ENCODE measurements around the gene RAB44. TPM values are rescaled to one million over a fixed set of nuclear protein-coding genes. Genes with fewer than 3 reads are reported as not detected.

Gene RAB44
- total RNA-seq, 1 experiment from 2014 or later, result not detected

DNA sequence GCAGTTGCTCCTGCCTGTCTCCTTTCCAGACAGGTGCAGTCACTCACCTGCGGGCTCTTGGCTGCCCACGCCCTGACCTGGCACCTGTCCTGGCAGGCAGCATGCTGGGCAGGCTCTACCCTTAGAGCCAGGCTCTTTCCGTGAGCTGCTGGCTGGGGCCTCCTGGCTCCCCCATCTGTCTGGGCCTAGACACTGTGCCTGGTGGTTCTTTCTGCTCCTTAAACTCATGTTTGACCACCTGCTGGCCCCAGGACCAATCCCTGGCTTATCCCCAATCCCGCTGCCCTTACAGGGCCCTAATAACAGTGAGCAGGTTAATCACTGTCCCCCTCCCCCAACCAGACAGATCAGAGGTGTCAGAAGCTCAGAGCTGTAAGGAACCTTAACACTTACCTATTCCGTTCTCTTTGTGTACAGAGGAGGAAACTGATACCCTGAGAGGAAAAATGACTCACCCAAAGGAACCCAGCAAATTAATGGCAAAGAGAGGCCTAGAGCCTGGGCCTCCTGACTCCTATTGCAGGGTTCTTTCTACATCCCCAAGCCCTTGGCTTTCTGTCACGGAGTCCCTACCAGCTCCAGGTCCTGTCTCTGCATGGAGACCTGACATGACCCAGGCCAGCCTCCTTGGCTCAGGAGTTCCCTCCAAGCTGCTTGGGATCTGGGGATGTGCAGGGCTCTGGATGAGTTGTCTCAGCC, 54.7 kb downstream of the RAB44 start:
- peak; percentile 56 for DNase-seq (ENCODE audit: low read depth)

DNA sequence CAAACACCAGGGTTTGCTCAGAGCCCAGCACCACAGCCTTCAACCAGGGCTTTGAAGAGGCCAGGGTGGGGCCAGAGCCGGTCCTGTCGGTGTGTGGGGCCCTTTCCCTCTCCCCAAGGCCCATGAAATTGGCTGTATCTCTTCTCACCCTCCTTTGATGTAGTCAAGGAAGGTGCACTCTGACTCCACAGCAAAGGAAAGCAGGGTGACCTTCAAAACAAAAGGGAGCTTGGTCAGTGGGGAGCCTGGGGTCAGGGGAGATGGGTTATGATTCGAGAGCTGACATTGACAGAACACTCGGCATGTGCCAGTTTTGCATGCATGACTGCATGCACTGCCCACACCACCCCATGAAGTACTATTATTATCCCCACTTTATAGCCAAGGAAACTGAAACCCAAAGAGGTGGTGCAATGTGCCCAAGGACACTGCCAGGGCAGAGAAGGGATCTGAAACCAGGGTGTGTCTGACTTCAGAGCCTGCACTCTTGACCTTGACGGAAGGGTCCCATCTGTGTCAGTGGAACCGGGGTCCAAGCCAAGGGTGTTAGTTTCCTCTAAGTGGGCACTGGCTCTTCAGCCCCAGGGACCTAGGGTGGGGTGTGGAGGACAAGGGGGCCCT, 55.4 kb downstream of the RAB44 start:
- DNase-seq (ENCODE audit: low read depth), result peak; percentile 39

DNA sequence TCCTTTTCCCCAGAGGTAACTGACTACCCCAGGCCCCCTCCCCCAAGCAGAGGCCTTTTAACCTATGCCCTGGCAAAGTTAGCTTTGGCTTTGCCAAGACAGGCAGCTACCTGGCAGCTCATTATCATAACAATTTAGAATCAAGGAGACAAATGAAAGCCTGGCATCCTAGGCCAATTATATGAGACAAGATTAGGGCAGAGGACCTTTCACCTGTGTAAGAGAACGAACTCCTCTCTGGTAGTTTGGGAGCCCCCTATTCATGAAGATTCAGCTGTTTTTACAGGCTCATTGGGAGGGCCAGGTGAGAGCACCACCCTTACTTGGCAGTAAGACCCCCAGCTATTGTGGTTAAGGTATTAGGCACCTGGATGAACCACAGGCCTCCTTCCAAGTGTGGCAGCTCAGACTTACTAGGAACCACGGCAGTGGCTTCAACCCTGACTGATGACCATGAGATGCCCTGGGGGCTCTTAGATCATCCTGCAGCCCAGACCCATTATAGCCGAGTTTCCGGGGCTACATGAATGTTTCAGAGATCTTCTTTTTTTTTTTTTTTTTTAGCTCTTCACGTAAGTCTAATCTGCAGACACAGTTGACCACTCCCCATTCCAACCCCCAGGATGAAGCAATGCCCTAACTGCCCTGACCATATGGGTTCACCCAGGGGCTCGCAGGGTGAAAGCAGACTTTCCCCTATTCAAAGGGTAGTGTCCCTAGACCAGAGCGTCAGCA, 56.2 kb downstream of the RAB44 start:
- peak; percentile 92 for DNase-seq (ENCODE audit: low read depth)

DNA sequence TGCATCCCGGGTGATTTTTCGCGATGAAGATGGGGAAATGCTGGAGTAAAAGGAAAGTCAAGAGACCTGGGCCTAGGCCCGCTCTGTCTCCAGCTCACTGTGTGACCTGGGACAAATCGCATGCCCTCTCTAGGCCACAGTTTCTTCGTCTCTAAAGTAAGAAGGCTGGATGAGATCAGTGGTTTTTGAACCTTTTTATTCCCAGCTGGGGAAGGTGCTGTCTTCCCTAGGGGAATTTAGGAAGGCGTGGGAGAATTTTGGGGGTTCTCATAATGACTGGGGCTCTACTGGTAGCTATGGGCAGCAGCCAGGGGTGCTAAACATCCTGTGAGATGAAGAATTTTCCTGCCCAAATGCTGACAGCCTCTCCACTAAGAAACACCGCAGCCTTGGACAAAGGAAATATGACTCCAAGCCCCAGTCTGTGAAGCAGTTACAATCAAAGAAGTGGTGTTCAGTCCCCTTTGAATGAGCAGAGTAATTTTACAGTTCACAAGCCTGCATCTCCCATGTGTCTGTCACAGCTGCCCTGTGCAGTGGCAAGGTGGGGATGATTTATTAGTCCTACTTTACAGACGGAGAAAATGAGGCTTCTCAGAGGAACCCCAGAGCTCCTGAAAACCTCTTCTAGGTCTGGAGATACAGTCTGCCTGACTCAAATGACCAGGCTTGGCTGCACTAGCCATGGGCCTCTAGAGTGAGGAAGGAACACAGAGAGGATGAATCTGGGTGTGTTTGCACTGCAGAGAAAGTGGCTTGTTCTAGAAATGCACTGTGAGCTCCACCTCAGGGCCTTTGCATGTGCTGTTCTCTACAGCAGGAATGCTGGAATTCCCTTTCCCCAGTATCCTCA, 57.2 kb downstream of the RAB44 start:
- peak; percentile 30 for DNase-seq (ENCODE audit: low read depth)

DNA sequence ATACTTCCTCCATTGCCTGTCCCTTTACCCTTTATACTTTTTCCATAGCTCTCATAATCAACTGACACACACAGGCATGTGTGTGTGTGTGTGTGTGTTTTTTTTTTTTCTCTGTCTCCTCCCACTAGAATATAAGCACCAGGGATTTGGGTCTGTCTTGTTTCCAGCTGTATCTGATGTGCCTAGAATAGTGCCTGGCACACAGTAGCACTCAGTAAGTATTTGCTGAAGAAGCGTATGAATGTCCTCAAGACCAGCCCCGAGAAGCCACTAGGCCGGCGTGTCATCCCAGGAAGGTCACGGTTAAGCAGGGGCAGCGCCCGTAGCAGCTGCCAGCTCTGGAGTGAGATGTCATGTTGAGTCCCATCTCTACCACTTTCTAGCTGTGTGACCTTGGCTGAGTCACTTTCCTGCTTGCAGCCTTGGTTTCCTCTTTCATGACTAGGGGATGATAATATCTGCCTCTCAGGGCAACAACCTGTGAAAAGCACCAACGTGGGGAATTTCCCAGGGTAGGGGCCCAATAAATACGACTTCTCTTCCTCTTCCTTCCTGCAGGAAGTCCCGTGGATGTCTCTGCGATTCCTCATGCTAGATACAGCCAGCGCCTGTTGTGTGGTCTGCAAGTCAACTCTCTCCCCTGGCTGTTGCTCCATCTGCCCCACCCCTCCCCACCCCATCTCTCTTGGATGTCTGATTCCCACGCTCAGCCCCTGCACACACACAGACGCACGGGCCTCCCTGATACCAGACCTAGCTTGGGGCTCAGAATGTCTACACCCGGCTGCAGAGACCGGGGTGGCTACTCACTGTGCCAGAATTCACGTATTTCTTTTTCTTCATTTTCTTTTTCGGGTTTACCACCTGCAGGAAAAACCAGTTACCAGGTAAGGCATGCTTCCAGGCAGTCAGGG, 58.1 kb downstream of the RAB44 start:
- DNase-seq (ENCODE audit: low read depth), result peak; percentile 82

DNA sequence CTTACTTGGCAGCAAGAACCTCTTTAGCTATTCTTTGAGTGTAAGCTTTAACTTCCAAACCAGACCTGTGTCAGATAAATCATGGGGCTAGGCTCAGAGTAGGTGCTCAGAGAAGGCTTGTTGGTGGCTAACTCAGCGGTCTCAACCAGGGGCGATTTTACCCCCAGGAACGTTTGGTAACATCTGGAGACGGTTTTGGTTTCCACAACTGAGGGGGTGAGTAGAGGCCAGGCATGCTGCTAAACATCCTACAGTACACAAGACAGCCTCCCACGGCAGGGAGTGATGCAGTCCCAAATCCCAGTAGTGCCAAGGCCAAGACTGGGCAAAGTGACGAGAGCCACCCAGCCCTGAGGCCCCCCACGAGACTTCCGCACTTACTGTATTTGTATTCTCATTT, 59.2 kb downstream of the RAB44 start:
- DNase-seq (ENCODE audit: low read depth), result no peak

DNA sequence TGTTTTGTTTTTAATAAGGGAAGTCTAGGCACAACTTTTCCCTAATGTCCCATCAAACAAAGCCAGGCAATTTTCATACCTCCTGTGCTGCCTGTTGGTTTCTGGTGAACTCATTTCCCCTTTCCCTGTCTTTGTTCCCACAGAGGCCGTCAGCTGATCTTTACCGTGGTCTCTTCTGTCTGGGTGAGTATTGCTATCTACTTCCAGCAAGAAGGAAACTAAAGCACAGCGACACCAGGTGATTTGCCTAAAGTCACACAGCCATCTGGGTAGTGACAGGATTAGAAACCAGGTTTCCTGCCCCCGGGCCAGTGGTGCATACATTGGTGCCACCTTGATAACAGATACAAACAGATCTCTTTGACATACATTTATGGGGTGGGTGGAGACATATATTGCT, 59.6 kb downstream of the RAB44 start:
- DNase-seq (ENCODE audit: low read depth), result no peak

DNA sequence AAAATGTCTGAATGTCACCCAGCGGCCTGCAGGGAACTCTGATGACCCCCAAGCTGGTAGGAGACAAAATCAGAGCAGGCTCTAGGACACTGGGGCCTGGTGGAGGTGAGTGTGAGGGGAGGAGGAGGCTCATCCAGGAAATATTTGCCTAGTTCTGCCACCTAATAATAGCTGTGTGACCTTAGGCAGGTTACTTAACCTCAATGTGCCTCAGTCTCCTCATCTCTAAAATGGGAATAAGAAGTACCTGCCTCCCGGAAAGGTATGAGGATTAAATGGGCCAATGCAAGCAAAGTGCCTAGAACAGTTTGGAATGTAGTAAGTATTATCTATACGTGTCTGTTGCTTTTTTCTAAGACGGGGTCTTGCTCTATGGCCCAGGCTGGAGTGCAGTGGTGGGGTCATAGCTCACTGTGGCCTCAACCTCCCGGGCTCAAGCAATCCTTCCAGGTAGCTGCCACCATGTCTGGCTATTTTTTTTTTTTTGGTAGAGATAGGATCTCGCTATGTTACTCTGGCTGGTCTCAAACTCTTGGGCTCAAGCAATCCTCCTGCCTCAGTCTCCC, 60.4 kb downstream of the RAB44 start:
- no peak for DNase-seq (ENCODE audit: low read depth)

DNA sequence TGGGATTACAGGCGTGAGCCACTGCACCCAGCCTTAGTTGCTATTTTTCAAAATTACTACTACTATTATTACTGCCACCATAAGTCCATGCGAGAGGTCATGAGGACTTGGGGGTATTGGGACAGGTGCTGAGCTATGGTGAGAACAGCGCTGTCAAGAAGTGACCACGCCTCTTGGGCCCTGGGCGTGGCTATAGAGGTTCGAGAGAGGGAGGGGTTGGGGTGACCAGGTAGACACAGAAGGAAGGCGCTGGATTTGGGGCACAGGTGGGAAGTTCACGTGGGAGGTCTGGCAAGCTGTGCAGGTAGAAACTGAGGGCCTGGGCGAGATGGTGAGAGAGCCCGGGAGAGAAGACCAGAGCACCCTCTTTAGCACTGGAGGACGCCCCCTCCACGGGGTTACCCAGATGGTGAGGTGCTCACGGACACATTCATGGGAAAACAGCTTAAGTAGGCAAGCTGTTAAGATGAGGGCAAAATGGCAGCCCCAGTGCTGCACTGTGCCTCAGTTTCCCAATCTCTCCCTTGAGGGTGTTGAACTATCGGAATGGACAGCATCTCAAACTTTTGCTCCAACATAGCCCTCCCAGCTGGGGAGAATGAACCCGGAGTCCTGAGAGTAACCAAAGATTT, 61.0 kb downstream of the RAB44 start:
- DNase-seq (ENCODE audit: low read depth), result no peak

DNA sequence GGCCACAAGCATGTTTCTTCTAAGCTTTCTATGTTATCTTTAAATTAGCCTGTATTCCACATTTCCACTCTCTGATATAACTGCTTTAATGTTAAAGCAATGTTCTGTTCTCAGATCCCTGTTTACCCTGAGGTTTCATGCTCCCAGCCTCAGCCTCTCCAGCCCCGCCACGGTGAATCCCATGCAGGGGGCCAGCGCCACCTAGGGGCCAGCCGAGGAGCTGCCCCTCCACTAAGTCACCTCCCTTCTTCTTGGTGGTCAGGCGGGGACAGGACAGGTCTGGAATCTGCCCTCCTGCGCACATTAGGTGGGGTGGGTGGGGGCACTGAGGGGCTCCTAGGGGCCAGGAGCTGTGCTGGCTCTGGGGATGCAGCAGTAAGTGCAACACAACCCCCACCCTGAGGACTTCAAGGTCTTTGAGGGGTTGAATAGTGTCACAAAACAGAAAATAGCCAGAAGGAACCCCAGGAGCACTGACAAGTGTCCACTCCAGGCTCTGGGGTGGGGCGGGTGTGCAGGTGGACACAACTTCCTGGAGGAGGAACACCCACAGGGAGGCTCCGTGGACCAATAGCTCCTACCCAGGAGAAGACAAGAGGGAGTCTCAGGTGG, 61.6 kb downstream of the RAB44 start:
- DNase-seq (ENCODE audit: low read depth), result peak; percentile 77

DNA sequence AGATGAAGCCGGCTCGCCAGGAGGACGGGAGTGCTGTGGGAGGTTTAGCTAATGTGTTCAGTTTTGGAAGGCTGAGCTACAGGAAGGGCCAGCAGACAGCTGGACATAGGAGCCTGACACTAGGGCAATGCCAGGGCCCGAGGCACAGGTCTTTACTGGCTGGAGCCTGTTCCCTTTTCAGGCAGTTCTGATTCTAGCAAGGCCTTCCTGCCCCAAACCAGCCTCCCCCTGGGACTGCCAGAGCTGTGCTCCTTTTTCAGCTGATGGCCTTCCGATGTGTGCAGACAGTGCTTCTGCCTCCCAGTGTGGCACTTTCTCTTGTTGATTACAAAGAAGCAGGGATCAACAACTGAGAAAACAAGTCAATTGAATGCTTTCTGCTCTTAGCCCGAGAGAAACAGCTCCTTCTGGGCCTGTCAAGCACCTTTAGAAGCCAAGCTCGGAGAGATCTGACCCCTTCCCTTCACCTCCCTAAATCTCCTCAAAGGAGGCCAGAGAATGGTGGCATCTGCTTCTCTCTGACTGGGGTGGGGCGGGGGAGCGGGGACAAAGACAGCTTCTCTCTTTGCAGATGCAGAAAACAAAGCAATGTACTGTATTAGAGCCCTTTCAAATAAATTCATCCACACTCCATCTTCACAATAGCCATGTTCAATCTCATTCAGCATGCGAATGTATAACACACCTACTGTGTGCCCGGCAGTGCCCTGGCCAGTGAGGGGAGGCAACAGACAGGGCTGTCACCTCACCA, 63.2 kb downstream of the RAB44 start:
- DNase-seq (ENCODE audit: low read depth), result no peak

DNA sequence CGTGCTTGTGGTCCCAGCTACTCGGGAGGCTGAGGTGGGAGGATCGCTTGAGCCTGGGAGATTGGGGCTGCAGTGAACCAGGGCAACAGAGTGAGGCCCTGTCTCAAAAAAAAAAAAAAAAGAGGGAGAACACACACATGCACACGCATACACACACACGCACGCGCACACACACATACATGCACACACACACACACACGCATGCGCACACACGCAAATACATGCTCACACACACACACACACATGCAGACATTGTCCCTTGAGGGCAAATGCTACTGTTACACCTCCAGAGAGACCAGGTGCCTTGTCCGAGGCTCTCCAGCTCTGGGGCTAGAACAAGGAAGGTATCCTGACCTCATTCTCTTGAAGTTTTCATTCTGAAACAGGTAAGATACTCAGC, 64.5 kb downstream of the RAB44 start:
- no peak for DNase-seq (ENCODE audit: low read depth)

DNA sequence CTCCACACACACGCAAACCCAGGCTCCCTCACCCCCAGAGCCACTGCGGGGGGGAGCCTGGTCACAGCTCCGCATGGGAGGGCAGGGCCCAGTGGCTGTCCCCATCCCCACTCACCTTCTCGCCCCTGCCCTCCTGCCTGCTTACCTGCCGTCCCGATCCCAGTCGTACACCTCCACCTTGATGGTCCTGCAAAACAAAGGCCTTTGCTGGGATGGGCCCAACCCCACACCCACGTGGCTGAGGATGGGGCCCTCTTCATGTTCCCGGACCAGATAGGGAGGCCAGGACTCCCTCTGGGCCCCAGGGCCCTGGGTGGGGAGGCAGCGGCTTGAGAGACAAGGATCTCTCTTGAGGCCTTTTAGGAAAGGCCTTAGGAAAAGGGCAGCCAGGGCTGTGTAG, 67.6 kb downstream of the RAB44 start:
- DNase-seq (ENCODE audit: low read depth), result no peak

DNA sequence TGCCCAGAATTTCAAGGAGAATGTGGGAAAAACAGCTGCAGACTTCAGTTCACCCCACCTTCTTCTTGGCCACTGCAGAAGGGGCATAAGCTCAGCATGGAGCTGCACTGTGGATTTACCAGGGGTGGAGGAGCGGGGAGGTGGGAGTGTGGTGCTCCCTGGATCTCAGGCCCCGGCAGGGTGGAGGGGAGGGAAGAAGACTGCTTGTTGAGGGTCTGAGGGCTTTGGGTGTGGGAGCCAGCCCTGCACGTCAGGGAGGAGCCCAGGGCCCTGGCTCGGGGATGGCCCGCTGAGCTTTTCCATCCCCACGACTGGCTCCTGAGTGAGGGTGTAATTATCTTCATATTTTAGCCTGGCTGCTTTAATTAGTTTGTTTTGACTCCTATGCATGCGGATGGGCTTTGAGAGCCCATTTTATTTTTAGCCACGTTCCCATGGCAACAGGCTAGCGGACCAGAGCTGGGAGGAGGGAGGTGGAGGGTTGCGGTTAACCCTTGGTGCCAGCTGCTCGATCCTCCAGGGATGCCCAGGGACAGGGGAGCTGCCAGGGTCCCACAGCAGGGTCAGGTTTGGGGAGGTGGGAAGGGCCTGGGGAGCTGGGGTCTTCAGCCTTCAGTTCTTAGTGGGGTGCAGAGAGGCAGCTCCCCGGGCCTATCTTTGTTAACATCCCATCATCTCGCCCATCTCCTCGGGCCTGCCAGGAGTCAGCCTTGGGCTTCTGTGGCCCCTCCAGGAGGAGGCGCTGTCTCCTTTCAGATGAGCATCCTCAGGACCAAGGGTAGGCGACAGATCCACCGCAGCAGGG, 68.2 kb downstream of the RAB44 start:
- peak; percentile 87 for DNase-seq (ENCODE audit: low read depth)

DNA sequence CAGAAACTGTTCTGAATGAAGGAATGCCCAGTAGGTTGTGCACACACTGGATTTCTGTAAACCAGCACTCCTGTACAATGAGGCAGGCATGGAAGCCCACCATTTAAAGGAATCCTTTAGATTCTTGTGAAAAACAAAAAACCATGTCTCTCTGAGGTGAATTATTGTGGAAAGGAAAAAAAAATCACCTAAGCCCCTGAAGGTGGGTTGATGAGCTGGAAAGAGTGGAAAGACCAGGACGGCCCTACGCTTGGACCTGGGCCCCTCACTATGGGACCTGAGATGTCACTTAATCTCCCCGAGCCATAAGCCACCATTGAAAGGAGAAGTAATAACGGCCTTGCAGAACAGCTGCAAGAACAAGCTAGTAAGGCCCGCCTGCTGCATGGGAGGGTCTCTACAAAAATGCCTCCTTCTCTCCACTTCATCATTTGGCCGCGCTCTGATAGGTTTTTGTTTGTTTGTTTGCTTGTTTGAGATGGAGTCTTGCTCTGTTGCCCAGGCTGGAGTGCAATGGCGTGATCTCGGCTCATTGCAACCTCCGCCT, 68.8 kb downstream of the RAB44 start:
- DNase-seq (ENCODE audit: low read depth), result no peak

DNA sequence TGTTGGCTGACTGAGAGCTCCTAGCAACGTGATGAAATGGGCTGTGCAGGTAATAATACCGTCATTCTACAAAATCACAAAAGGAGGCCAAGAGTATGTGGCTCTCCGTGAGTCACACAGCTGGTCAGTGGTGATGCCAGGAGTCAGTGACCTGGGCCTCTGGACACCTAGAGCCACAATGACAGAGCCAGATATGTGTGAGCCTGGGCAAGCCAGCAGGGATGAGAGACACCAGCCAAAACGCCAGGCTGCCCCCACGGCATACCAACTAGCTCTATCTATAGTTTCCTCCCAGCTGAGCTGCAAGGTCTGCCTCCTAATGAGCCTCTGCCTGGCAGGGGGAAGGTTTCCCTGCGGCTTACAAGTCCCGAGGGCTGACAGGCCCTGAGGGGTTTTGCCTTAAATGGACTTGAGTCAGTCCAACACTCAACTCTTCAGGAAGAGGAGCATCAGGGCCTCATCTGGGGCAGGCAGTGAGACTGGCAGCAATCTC, 71.6 kb downstream of the RAB44 start:
- DNase-seq (ENCODE audit: low read depth), result peak; percentile 98

DNA sequence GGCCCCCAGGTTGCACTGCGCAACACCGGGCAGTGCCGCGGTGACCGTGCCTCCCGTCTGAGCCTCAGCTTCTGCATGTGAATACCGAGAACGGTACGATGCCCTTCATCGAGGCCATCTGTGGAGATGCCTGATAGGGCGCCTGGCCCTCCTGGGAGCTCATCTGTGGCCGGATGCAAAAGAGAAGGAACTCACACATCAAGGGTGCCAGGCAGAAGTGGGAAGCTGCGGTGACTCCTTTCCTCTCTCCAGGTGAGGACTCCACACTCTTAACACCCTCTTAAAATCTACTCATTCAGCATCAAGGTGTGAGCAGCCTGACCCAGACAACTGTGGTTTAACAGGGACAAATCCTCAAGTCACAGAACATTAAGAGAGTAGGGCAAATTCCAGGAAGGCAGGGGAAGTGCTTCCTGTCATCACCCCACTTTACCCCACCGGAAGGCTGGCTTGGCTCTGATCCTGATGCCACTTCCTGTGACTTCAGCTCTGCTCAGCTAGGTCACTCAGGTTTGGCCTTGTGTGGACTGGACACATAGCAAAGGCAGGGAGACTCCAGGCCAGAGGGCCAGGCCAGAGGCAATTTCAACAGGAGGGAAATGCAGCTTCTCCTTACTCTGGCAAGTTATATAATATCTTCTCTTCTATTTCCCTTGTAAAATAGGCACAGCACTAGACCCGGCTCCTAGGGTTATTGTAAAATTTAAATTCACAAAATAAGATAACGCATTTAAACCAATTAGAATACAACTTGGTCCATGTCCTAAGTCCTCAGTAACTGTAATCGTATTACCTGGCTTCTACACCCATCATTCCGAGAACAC, 72.3 kb downstream of the RAB44 start:
- DNase-seq (ENCODE audit: low read depth), result peak; percentile 97
